ENCODE measurements around the gene ITPR3. TPM values are rescaled to one million over a fixed set of nuclear protein-coding genes. Genes with fewer than 3 reads are reported as not detected.

The ITPR3 gene
- total RNA-seq, 1 donor from 2014 or later, result 43.0 TPM

GRCh38 chr6:33711140-33712129 is 90.3 kb downstream of the ITPR3 start, which contains the start of gene UQCC2:
Gene UQCC2 (minus strand): TSS chr6:33711700. CDS start chr6:33711686, 14 bp downstream.
- Histone ChIP-seq H3K9me3 (no peaks in the 10 kb centered on the region), H3K36me3 (peaks cover 0 to 5% of the 10 kb centered on the region in 2 donors), H3K27me3 (no peaks in the 10 kb centered on the region), H3K4me3 (peak within 1 kb of the TSS; percentile 79 to 86), H3K27ac (peak within 1 kb of the TSS; percentile 81 to 93), H3K4me1 (peaks cover 6 to 9% of the 10 kb centered on the region in 2 donors)
- intact Hi-C loops (cut with DNase I), result loop anchor here (1.0 kb wide), 2 partner anchors 78 to 257 kb away; partner anchors contain the start of genes LEMD2 and ZBTB9
- DNase-seq (ENCODE audit: low spot score in 2 of 2), result peak; percentile 80 to 97
- peak; percentile 52 to 73 (median 59) for TF ChIP-seq CTCF (IDR thresholded peaks at IDR 0.05)

GRCh38 chr6:33712914-33713313 is 91.8 kb downstream of the ITPR3 start:
- H3K36me3 ChIP-seq, result peaks cover 0 to 5% of the 10 kb centered on the region in 2 donors
- DNase-seq (ENCODE audit: low spot score in 2 of 2), result no peak
- peaks cover 6 to 12% of the 10 kb centered on the region in 2 donors for H3K4me1 ChIP-seq
- H3K27me3 ChIP-seq, result no peaks in the 10 kb centered on the region
- intact Hi-C loops (cut with DNase I), result no loop called here
- H3K9me3 ChIP-seq, result no peaks in the 10 kb centered on the region
- no peak overlapping the region for H3K4me3 ChIP-seq
- no peak overlapping the region for H3K27ac ChIP-seq
- no peak for TF ChIP-seq CTCF (IDR thresholded peaks at IDR 0.05)

DNA sequence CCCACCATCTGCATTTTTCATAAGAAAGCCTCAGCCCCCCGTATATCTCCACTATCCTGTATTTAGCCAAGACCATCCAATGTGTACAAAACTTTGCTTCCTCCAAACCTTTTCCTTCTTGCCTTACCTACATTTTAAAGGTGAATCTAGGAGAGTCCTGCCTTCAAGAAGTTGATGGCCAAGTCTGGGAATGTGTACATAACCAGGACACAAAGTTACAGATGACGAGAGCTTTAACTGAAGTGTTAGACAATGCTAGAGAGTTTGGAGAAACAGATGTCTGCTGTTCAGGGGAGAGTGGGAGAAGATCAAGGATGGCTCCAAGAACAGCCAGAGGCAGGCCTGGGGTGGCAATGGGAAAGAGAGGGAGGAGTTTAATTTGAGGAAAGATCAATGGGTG is 92.7 kb downstream of the ITPR3 start:
- intact Hi-C loops (cut with DNase I), result no loop called here
- Histone ChIP-seq H3K9me3 (no peaks in the 10 kb centered on the region), H3K4me3 (no peak overlapping the region), H3K27ac (no peak overlapping the region), H3K4me1 (peaks cover 6 to 12% of the 10 kb centered on the region in 2 donors), H3K27me3 (no peaks in the 10 kb centered on the region), H3K36me3 (peaks cover 0 to 4% of the 10 kb centered on the region in 2 donors)
- no peak for DNase-seq (ENCODE audit: low spot score in 2 of 2)
- no peak for TF ChIP-seq CTCF (IDR thresholded peaks at IDR 0.05)

- Histone ChIP-seq H3K27me3 (no peaks in the 10 kb centered on the region), H3K27ac (no peak overlapping the region), H3K4me1 (peaks cover 6 to 12% of the 10 kb centered on the region in 2 donors), H3K9me3 (no peaks in the 10 kb centered on the region), H3K36me3 (no peaks in the 10 kb centered on the region), H3K4me3 (no peak overlapping the region)
- intact Hi-C loops (cut with DNase I), result no loop called here
- DNase-seq (ENCODE audit: low spot score in 2 of 2), result no peak
- TF ChIP-seq CTCF (IDR thresholded peaks at IDR 0.05), result no peak
Observed at GRCh38 chr6:33714385-33715040, 93.4 kb downstream of the ITPR3 start.

- H3K36me3 ChIP-seq, result no peaks in the 10 kb centered on the region
- no peak for TF ChIP-seq CTCF (IDR thresholded peaks at IDR 0.05)
- no peak overlapping the region for H3K27ac ChIP-seq
- H3K4me3 ChIP-seq, result no peak overlapping the region
- H3K4me1 ChIP-seq, result peaks cover 0 to 6% of the 10 kb centered on the region in 2 donors
- no peak for DNase-seq (ENCODE audit: low spot score in 2 of 2)
- intact Hi-C loops (cut with DNase I), result no loop called here
- no peaks in the 10 kb centered on the region for H3K9me3 ChIP-seq
- no peaks in the 10 kb centered on the region for H3K27me3 ChIP-seq
Observed at GRCh38 chr6:33716379-33716778, 95.3 kb downstream of the ITPR3 start.

Measured in ascending aorta (tissue), 2 donors.